ENCODE data around the gene LRRC53. TPM values are rescaled to one million over a fixed set of nuclear protein-coding genes. Genes with fewer than 3 reads are reported as not detected.

The LRRC53 gene
- total and polyA plus RNA-seq, 2 of the 4 experiments (the other 2 are of a cell fraction) = not detected

DNA sequence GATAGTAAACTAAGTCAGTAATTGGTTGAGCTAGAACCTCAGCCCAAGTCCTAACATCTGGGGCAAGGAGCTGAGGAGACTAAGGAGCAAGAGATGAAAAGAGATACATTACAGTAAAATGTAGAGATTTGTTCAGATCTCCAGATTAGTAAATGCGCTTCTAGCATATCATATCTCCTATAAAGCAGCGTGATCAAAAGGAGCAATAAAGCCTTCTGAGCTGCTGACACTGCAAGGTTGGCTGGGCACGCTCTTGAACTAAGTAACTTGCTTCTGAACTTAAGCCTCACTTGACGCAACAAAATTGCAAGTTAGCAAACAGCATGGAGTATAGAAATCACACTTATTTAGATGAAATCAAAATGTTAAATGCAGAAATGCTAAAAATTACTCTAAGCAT lies 80.9 kb downstream of the LRRC53 start:
- in situ Hi-C loops (cut with MboI; ENCODE audit: low sequenced_read_pairs) = no loop called here
- no CpG with 5 or more reads among the region's 4 CpGs for WGBS, 2 experiments (ENCODE audit: extremely low coverage in 2 of 2, insufficient read length in 1 of 2)

More for the DNA sequence above, 80.9 kb downstream of the LRRC53 start:
- no peak overlapping the region for H3K14ac ChIP-seq (replicated peaks; ENCODE audit: low read depth, low read length)
- dilution Hi-C loops (cut with HindIII; ENCODE audit: low sequenced_read_pairs, unreplicated experiment) = no loop called here
- no peak overlapping the region; the same call in 1 of the 2 replicates for H4K5ac ChIP-seq (ENCODE audit: low read depth, low read length)
- no peak overlapping the region for H2AFZ ChIP-seq (replicated peaks; ENCODE audit: low read length, poor library complexity)
- H3K27ac ChIP-seq (ENCODE audit: insufficient read depth, low read length) = no peak overlapping the region
- no peak overlapping the region for H3K4me2 ChIP-seq (ENCODE audit: low read depth, low read length)
- H3K4me1 ChIP-seq (ENCODE audit: control insufficient read depth, insufficient read depth, low read length) = peaks cover 1% of the 10 kb centered on the region; the same call in 1 of the 2 replicates
- no peak overlapping the region for H2AK5ac ChIP-seq (ENCODE audit: low read depth, low read length)
- no peak overlapping the region for H3K4me3 ChIP-seq (ENCODE audit: insufficient read depth, low read depth, low read length)
- DNase-seq (no peak), ATAC-seq (ENCODE audit: low read depth) (no peak)
- no peaks in the 10 kb centered on the region for H3K9me3 ChIP-seq (ENCODE audit: control insufficient read depth, insufficient read depth, low read length)
- no peaks in the 10 kb centered on the region for H4K20me1 ChIP-seq (ENCODE audit: insufficient read depth, low read length)
- H3K23ac ChIP-seq (ENCODE audit: low read depth, low read length) = no peak overlapping the region
- H2BK5ac ChIP-seq (ENCODE audit: low read depth, low read length, poor library complexity, severe bottlenecking) = no peak overlapping the region
- 0 out of 2 replicates have a peak overlapping the region, but pooled peaks have one; percentile 9 for H4K91ac ChIP-seq (ENCODE audit: insufficient read depth, low read depth, low read length)
- intact Hi-C loops (cut with micrococcal nuclease) = no loop called here
- no peak overlapping the region for H3K56ac ChIP-seq (ENCODE audit: extremely low read depth, insufficient read depth, low read length)
- H3K9ac ChIP-seq (ENCODE audit: low read depth, low read length) = no peak overlapping the region
- H3K18ac ChIP-seq (ENCODE audit: low read depth, low read length) = no peak overlapping the region; the same call in 1 of the 2 replicates
- H2BK15ac ChIP-seq (ENCODE audit: low read depth, low read length) = peak overlapping the region; percentile 65; the same call in 1 of the 3 replicates
- H4K8ac ChIP-seq (ENCODE audit: low read depth in 2 of 2, low read length in 2 of 2) = no peak overlapping the region; a peak in 1 of 4 replicates
- H3K9me1 ChIP-seq (ENCODE audit: insufficient read depth, low read length) = no peaks in the 10 kb centered on the region
- H3K79me1 ChIP-seq (ENCODE audit: low read depth in 1 of 2, low read length in 2 of 2) = no peaks in the 10 kb centered on the region
- TF ChIP-seq, protein P1, sequence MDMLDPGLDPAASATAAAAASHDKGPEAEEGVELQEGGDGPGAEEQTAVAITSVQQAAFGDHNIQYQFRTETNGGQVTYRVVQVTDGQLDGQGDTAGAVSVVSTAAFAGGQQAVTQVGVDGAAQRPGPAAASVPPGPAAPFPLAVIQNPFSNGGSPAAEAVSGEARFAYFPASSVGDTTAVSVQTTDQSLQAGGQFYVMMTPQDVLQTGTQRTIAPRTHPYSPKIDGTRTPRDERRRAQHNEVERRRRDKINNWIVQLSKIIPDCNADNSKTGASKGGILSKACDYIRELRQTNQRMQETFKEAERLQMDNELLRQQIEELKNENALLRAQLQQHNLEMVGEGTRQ (IDR thresholded peaks at IDR 0.05; ENCODE audit: low read depth, low read length) = no peak
- TF ChIP-seq RAD21 (IDR thresholded peaks at IDR 0.05; ENCODE audit: low read length) (no peak), BHLHE40 (IDR thresholded peaks at IDR 0.05; ENCODE audit: low read depth, low read length) (no peak), NFE2L2 (IDR thresholded peaks at IDR 0.05; ENCODE audit: low read depth, low read length) (no peak), MAFK (IDR thresholded peaks at IDR 0.05; ENCODE audit: low read depth, low read length) (no peak), RFX5 (IDR thresholded peaks at IDR 0.05; ENCODE audit: low read depth, low read length) (no peak), SMC3 (IDR thresholded peaks at IDR 0.05; ENCODE audit: low read depth, low read length) (no peak), MAZ (IDR thresholded peaks at IDR 0.05; ENCODE audit: borderline replicate concordance, low read depth, low read length) (no peak), CEBPB (IDR thresholded peaks at IDR 0.05; ENCODE audit: low read depth, low read length) (no peak), FOS (IDR thresholded peaks at IDR 0.05; ENCODE audit: low read depth, low read length) (no peak), POLR2A (IDR thresholded peaks at IDR 0.05; ENCODE audit: low read depth, low read length) (no peak), MXI1 (IDR thresholded peaks at IDR 0.05; ENCODE audit: borderline replicate concordance, low read depth, low read length) (no peak), CHD1 (IDR thresholded peaks at IDR 0.05; ENCODE audit: low read depth, low read length) (no peak), RCOR1 (IDR thresholded peaks at IDR 0.05; ENCODE audit: insufficient replicate concordance, low read length) (no peak)
- TF ChIP-seq, protein P2, sequence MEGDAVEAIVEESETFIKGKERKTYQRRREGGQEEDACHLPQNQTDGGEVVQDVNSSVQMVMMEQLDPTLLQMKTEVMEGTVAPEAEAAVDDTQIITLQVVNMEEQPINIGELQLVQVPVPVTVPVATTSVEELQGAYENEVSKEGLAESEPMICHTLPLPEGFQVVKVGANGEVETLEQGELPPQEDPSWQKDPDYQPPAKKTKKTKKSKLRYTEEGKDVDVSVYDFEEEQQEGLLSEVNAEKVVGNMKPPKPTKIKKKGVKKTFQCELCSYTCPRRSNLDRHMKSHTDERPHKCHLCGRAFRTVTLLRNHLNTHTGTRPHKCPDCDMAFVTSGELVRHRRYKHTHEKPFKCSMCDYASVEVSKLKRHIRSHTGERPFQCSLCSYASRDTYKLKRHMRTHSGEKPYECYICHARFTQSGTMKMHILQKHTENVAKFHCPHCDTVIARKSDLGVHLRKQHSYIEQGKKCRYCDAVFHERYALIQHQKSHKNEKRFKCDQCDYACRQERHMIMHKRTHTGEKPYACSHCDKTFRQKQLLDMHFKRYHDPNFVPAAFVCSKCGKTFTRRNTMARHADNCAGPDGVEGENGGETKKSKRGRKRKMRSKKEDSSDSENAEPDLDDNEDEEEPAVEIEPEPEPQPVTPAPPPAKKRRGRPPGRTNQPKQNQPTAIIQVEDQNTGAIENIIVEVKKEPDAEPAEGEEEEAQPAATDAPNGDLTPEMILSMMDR (conservative IDR thresholded peaks at IDR 0.05; ENCODE audit: low read depth, low read length) = no peak
- TF ChIP-seq, protein P3, sequence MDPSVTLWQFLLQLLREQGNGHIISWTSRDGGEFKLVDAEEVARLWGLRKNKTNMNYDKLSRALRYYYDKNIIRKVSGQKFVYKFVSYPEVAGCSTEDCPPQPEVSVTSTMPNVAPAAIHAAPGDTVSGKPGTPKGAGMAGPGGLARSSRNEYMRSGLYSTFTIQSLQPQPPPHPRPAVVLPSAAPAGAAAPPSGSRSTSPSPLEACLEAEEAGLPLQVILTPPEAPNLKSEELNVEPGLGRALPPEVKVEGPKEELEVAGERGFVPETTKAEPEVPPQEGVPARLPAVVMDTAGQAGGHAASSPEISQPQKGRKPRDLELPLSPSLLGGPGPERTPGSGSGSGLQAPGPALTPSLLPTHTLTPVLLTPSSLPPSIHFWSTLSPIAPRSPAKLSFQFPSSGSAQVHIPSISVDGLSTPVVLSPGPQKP (IDR thresholded peaks at IDR 0.05; ENCODE audit: borderline replicate concordance, low read depth, low read length) = no peak
- H3K27me3 ChIP-seq (ENCODE audit: control insufficient read depth, insufficient read depth, low read length) = no peaks in the 10 kb centered on the region
- no peak overlapping the region for H3K4ac ChIP-seq (ENCODE audit: low read depth, low read length)
- no peak overlapping the region for H2AK9ac ChIP-seq (replicated peaks; ENCODE audit: low read depth, low read length, poor library complexity)
- H3K36me3 ChIP-seq (ENCODE audit: control insufficient read depth, insufficient read depth, low read length) = no peaks in the 10 kb centered on the region
- ChIA-PET CTCF (no interaction called here), POLR2A (ENCODE audit: unreplicated experiment) (no interaction called here)
- no TSS peak for BruUV-seq (replicated peaks)
- no peak overlapping the region for H2BK120ac ChIP-seq (ENCODE audit: low read depth, low read length)
- H2BK20ac ChIP-seq (ENCODE audit: low read depth, low read length) = no peak overlapping the region
